T-helper 1 cell treated with Interleukin-12 subunit alpha and Interleukin-12 subunit beta and Interleukin-4 antibody, amounts not matched to agents 30 μg/mL and 1 μg/mL, for 36 hours (primary cell): ENCODE results near the gene SUPT7L.
A peak's percentile ranks its signal among the peaks of the same experiment; 100 is the strongest.
"Not testable (repeated sequence)": the region's sequence is repeated elsewhere in the genome, so short reads cannot be mapped to it uniquely, and the experiment has no call there.

Source experiments
- H3K27ac Mint-ChIP-seq: one replicate; pipeline ENCODE4 v1.8.0; 2021; ENCODE audit warnings: mild to moderate bottlenecking, mixed read lengths
- H3K27me3 Mint-ChIP-seq: one replicate; pipeline ENCODE4 v1.8.0; 2021; ENCODE audit warnings: low read depth, mixed read lengths
- H3K36me3 Mint-ChIP-seq: one replicate; pipeline ENCODE4 v1.8.0; 2021; ENCODE audit warnings: low read depth, mixed read lengths
- H3K4me1 Mint-ChIP-seq: one replicate; pipeline ENCODE4 v1.8.0; 2021; ENCODE audit warnings: low read depth, mixed read lengths
- H3K4me3 Mint-ChIP-seq: one replicate; pipeline ENCODE4 v1.8.0; 2021; ENCODE audit warnings: mild to moderate bottlenecking, moderate library complexity, mixed read lengths
- H3K9me3 Mint-ChIP-seq: one replicate; pipeline ENCODE4 v1.8.0; 2021; ENCODE audit warnings: mixed read lengths

Gene SUPT7L

DNA sequence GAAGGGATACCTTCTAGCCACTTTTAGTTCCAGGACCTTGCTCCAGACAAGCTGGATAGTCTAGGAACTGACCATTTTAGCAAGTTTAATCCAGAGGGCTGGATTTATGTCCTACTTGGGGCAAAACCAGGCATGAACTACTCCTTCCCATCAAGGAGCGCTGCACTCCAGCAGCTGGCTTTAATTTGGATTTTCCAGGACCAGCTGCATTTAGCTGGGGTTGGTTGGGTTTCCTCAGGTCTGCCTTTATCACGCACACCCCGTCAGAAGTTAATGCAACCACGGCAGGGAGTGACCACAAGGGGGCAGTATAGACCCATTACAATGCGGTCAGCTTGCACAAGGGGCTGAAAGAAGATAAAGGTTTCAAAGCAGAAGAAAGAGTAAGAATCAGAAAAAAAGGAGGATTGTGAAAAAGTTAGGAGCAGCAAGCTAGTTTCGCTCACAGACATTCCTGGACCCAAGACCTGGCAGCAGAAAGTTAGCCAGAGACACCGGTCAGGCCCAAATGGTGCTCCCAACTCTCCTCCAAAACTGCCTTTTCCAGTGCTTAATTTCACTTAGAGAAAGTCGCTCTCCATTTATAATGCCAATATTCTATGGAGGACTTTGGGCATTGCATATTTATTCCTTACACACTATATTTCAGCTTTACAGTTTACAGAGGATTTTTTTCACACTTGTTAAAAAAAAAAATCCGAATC, 40.4 kb upstream of the SUPT7L start:
- Mint-ChIP-seq H3K9me3 (no peaks in the 10 kb centered on the region), H3K36me3 (no peaks in the 10 kb centered on the region), H3K27ac (no peak overlapping the region), H3K4me1 (peaks cover 19% of the 10 kb centered on the region), H3K27me3 (peaks cover 4% of the 10 kb centered on the region), H3K4me3 (no peak overlapping the region)

GRCh38 chr2:27702302-27702701, 38.9 kb upstream of the SUPT7L start:
- Mint-ChIP-seq H3K27ac (no peak overlapping the region), H3K27me3 (peaks cover under 1% of the 10 kb centered on the region), H3K36me3 (peaks cover 6% of the 10 kb centered on the region), H3K4me1 (peaks cover 24% of the 10 kb centered on the region), H3K4me3 (no peak overlapping the region), H3K9me3 (no peaks in the 10 kb centered on the region)

- H3K27me3 Mint-ChIP-seq, result no peaks in the 10 kb centered on the region
- no peaks in the 10 kb centered on the region for H3K9me3 Mint-ChIP-seq
- peaks cover 24% of the 10 kb centered on the region for H3K4me1 Mint-ChIP-seq
- peaks cover 7% of the 10 kb centered on the region for H3K36me3 Mint-ChIP-seq
- no peak overlapping the region for H3K4me3 Mint-ChIP-seq
- H3K27ac Mint-ChIP-seq, result no peak overlapping the region
These were observed 38.3 kb upstream of the SUPT7L start for GRCh38 chr2:27701676-27702075.

DNA sequence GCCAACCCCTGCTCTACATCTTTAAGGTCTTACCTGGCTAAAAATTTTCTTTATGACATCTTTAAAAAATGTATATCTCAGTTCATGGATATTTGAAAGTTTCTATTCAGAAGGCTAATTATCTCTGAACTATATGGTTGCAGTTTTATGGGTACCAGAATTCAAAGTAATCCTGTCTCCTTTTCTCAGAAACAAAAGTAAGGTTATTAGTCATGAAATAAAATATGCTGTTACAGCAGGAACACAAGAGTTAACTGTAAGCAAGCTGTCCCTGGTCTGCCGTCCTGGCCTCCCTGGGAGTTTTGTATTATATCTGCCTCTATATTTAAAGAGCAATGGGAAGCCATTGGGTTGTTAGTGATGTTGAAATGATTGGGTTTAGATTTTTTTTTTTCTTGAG, 34.2 kb upstream of the SUPT7L start:
- H3K4me1 Mint-ChIP-seq, result peaks cover 9% of the 10 kb centered on the region
- peaks cover 16% of the 10 kb centered on the region for H3K36me3 Mint-ChIP-seq
- no peaks in the 10 kb centered on the region for H3K9me3 Mint-ChIP-seq
- no peaks in the 10 kb centered on the region for H3K27me3 Mint-ChIP-seq
- H3K27ac Mint-ChIP-seq, result no peak overlapping the region
- H3K4me3 Mint-ChIP-seq, result no peak overlapping the region

- Mint-ChIP-seq H3K4me3 (no peak overlapping the region), H3K4me1 (peaks cover 7% of the 10 kb centered on the region), H3K27me3 (no peaks in the 10 kb centered on the region), H3K9me3 (no peaks in the 10 kb centered on the region), H3K36me3 (peaks cover 32% of the 10 kb centered on the region), H3K27ac (no peak overlapping the region)
These were observed 26.6 kb upstream of the SUPT7L start for GRCh38 chr2:27690052-27690451.

DNA sequence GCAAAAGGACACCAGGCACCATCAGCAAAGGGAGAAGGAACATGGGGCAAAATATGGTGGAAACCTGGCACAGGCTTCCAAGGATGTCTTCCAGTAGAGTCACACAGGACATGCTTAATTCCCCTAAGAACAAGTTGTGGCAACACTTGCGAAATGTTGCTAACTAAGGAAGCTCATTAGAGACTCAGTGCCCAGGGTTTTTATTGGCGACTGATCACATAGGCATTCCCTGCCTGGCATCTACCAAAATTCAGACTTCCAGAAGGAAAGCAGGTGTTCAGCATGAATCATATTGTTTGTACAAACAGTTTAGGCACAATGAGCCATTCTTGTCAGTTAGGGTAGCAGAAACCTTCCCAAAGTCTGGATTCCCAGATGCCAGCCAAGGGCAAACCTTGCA, 26.0 kb upstream of the SUPT7L start:
- H3K9me3 Mint-ChIP-seq, result no peaks in the 10 kb centered on the region
- no peaks in the 10 kb centered on the region for H3K27me3 Mint-ChIP-seq
- H3K27ac Mint-ChIP-seq, result no peak overlapping the region
- H3K4me3 Mint-ChIP-seq, result no peak overlapping the region
- H3K36me3 Mint-ChIP-seq, result peaks cover 36% of the 10 kb centered on the region
- H3K4me1 Mint-ChIP-seq, result peaks cover 12% of the 10 kb centered on the region

- Mint-ChIP-seq H3K27me3 (no peaks in the 10 kb centered on the region), H3K4me3 (no peak overlapping the region), H3K27ac (no peak overlapping the region), H3K9me3 (no peaks in the 10 kb centered on the region), H3K4me1 (peaks cover 20% of the 10 kb centered on the region), H3K36me3 (peaks cover 38% of the 10 kb centered on the region)
These were observed 23.8 kb upstream of the SUPT7L start for GRCh38 chr2:27687232-27687631.

DNA sequence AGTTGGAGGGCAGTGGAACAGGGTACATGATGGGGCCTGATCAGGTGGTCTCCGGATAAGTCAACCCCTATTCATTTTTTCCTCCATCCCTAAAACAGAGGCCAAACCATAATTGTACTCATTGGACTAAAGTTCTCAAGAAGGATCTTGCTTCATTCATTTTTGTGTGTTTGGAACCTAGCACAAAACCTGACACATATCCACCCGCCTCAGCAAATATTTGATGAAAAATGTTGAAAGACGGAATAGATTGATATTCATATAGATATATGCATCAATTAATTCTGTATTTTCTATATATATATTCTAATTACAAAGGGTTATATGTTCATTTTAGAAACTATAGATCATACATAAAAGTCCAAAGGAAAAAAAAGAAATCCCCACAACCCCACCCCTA, 22.2 kb upstream of the SUPT7L start:
- peak overlapping the region; percentile 91 for H3K27ac Mint-ChIP-seq
- H3K27me3 Mint-ChIP-seq, result no peaks in the 10 kb centered on the region
- no peaks in the 10 kb centered on the region for H3K9me3 Mint-ChIP-seq
- H3K4me1 Mint-ChIP-seq, result peaks cover 18% of the 10 kb centered on the region
- peaks cover 31% of the 10 kb centered on the region for H3K36me3 Mint-ChIP-seq
- H3K4me3 Mint-ChIP-seq, result no peak overlapping the region

DNA sequence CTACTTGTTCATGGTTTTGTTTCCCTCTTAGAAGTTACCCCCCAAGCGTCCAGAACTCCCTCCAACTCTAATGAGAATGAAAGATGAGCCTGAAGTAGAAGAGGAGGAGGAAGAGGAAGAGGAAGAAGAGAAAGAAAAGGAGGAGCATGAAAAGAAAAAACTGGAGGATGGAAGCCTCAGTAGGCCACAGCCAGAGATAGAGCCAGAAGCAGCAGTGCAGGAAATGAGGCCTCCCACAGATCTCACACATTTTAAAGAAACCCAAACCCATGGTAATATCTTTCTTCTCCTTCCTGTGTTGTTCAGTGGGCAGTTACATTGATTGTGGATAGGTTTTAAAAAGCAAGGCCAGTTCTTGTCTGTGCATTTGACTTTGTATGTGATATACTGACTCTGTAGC, 21.6 kb upstream of the SUPT7L start:
- peak overlapping the region; percentile 59 for H3K4me3 Mint-ChIP-seq
- H3K4me1 Mint-ChIP-seq, result peaks cover 18% of the 10 kb centered on the region
- peak overlapping the region; percentile 91 for H3K27ac Mint-ChIP-seq
- H3K36me3 Mint-ChIP-seq, result peaks cover 32% of the 10 kb centered on the region
- not testable (repeated sequence) for H3K9me3 Mint-ChIP-seq, H3K27me3 Mint-ChIP-seq

DNA sequence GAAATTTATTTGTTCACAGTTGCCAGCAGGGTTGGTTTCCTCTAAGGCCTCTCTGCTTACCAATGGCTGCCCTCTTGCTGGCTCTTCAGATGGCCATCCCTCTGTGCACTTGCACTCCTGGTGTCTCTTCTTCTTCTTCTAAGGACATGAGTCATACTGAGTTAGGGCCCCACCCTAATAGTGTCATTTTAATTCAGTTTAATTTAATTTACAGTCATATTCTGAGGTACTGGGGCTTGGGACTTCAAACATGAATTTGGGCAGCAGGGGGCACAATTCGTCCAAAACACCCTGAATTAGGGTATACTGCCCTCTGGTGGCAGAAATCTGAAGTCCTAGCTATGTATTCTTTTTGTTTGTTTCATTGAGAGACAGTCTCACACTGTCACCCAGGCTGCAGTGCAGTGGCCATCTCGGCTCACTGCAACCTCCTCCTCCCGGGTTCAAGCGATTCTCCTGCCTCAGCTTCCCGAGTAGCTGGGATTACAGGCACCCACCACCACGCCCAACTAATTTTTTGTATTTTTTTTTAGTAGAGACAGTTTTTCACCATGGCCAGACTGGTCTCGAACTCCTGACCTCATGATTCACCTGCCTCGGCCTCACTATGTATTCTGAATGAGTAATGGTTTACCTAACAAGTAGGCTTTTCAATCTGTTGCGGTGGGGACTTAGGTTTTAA, 20.1 kb upstream of the SUPT7L start:
- H3K9me3 Mint-ChIP-seq, result no peaks in the 10 kb centered on the region
- H3K4me1 Mint-ChIP-seq, result peaks cover 18% of the 10 kb centered on the region
- H3K27me3 Mint-ChIP-seq, result no peaks in the 10 kb centered on the region
- H3K36me3 Mint-ChIP-seq, result peaks cover 27% of the 10 kb centered on the region
- H3K27ac Mint-ChIP-seq, result peak overlapping the region; percentile 78
- H3K4me3 Mint-ChIP-seq, result no peak overlapping the region

DNA sequence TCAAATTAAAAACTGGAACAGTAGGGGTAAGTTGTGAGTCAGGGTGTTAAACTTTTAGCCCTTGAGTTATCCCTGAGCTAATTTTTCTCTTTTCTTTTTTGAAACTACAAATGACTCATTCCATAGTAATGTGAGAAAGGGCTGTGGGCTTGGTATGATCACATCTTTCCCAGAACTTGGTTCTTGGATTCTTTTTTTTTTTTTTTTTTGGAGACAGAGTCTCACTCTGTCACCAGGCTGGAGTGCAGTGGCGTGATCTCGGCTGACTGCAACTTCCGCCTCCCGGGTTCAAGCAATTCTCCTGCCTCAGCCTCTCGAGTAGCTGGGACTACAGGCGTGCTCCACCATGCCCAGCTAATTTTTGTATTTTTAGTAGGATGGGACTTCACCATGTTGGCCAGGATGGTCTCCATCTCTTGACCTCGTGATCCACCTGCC, 18.9 kb upstream of the SUPT7L start:
- Mint-ChIP-seq H3K36me3 (peaks cover 26% of the 10 kb centered on the region), H3K27ac (peak overlapping the region; percentile 31), H3K4me1 (peaks cover 18% of the 10 kb centered on the region)
- H3K27me3 Mint-ChIP-seq, H3K4me3 Mint-ChIP-seq, H3K9me3 Mint-ChIP-seq: not testable (repeated sequence)

DNA sequence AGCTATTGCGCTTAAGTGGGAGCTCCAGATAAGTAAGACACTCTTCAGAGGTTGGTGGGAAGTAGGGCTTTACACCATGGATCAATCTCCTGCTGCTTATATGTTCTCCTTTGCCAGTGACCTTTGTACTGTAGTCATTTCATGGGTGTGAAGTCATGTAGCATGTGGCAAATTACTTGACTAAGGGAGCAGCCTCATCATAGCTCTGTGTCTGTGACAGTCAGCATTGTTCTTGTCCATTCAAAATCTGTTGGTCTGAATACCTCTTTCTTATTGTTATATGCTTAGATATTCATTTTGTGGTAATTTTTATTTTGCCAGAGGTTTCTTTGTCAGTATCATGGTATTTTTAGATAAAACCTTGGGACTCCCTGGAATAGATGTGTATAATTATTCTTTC, 18.4 kb upstream of the SUPT7L start:
- Mint-ChIP-seq H3K36me3 (peaks cover 26% of the 10 kb centered on the region), H3K4me3 (no peak overlapping the region), H3K27me3 (no peaks in the 10 kb centered on the region), H3K4me1 (peaks cover 18% of the 10 kb centered on the region), H3K27ac (peak overlapping the region; percentile 31), H3K9me3 (no peaks in the 10 kb centered on the region)

- H3K4me1 Mint-ChIP-seq, result peaks cover 18% of the 10 kb centered on the region
- no peaks in the 10 kb centered on the region for H3K27me3 Mint-ChIP-seq
- peak overlapping the region; percentile 24 for H3K27ac Mint-ChIP-seq
- H3K36me3 Mint-ChIP-seq, result peaks cover 27% of the 10 kb centered on the region
- H3K9me3 Mint-ChIP-seq, result no peaks in the 10 kb centered on the region
- no peak overlapping the region for H3K4me3 Mint-ChIP-seq
These were observed 17.2 kb upstream of the SUPT7L start for GRCh38 chr2:27680571-27680970.

GRCh38 chr2:27672723-27673486, 9.5 kb upstream of the SUPT7L start:
- H3K4me1 Mint-ChIP-seq, result peaks cover 5% of the 10 kb centered on the region
- no peaks in the 10 kb centered on the region for H3K27me3 Mint-ChIP-seq

DNA sequence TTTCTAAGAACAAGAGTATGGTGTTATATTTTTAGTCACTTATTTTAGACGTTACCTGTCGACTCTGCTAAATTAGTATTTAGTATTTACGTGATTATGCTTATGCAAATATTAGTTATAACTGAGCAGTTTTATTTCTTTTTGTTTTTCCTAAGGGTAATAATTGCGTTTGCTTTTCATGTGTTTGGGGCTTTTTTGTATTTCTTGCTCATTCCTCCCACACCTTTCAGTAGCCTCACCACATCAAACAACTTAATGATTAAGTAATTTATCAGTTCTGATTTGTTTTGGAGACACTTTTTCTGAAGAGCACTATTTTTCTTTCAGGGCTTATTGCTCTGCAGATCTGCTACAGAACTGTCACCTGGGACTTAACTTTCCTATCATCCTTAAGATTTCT, 7.8 kb upstream of the SUPT7L start:
- no peak overlapping the region for H3K4me3 Mint-ChIP-seq
- peaks cover 36% of the 10 kb centered on the region for H3K36me3 Mint-ChIP-seq
- peaks cover 5% of the 10 kb centered on the region for H3K4me1 Mint-ChIP-seq
- H3K27ac Mint-ChIP-seq, result no peak overlapping the region
- no peaks in the 10 kb centered on the region for H3K9me3 Mint-ChIP-seq
- H3K27me3 Mint-ChIP-seq, result no peaks in the 10 kb centered on the region

More at GRCh38 chr2:27672723-27673486, 9.5 kb upstream of the SUPT7L start:
- Mint-ChIP-seq H3K27ac (no peak overlapping the region), H3K4me3 (no peak overlapping the region), H3K36me3 (peaks cover 33% of the 10 kb centered on the region), H3K9me3 (no peaks in the 10 kb centered on the region)
